Activated CD4-positive, CD25-positive, alpha-beta regulatory T cell treated with anti-CD3 and anti-CD28 coated beads, Interleukin-2, amount 50 U/mL, for 24 hours (primary cell): ENCODE results near the gene GLI3.

Experiments
- ATAC-seq, 2 donors: fragments of 150-1000 bp; cut with Tn5 transposase; one replicate each; pipeline ENCODE4 v1.10.0; 2021; ENCODE audit warnings: mild to moderate bottlenecking in 1 of 2, moderate library complexity in 1 of 2

Gene GLI3

DNA sequence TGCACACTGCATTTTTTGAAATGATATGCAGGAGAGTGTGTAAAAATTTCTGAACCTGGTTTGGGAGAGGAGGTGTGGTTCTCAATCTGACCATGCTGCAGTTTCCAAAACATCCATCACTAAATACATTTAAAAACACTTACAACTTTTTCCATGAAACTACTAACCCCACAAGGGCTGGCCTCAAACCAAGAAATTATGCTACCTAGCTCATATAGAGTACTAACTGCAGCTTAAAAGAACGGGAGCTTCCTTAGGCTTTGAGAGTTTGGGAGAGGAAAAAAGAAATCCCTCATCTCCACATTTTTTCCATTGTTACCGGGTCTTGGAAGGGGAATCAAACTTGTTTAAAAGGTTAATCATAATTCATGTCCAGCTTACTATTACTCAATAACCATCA, 214.2 kb downstream of the GLI3 start:
- ATAC-seq: no peak

DNA sequence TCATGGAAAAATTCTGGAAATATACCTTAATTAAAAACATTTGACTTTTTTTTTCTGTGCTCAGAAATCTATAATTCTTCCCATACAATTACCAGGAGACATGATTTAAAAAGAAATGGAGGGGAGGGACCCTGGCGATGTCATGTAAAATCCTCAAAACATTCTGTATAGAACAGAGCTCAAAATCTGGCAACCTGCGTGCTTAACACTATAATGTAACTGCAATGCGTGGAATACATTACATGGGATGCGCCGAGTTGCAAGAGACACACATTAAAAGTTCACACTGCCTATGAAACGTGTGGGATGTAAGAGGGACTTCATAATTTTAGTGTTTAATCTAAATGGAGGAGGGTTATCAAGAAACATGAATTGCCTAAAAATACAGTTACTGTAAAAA, 215.0 kb downstream of the GLI3 start:
- no peak for ATAC-seq

DNA sequence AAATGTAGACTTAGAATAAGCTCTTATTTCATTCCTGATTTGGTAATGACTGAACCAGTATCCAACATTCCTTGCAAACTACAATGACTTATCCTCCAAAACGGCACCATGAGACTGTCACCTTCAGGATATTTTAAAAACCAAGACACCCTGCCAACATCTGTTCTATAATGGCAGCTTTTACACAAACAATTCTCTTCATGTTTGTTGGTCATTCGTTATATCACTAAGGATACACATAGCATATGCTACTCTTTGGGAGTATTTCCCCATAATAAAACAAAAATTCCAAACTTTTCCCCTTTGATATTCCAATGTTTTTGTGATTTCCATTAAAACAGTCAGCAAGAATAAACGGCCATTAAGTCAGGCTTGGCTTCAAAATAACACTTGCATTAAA, 215.4 kb downstream of the GLI3 start:
- no peak for ATAC-seq

GRCh38 chr7:42020061-42020460, 216.9 kb downstream of the GLI3 start:
- ATAC-seq: no peak

- no peak for ATAC-seq
Observed at GRCh38 chr7:42017349-42017986, 219.5 kb downstream of the GLI3 start.

GRCh38 chr7:42016517-42016916, 220.5 kb downstream of the GLI3 start:
- ATAC-seq: no peak

GRCh38 chr7:42014625-42015618, 222.1 kb downstream of the GLI3 start:
- ATAC-seq: no peak

DNA sequence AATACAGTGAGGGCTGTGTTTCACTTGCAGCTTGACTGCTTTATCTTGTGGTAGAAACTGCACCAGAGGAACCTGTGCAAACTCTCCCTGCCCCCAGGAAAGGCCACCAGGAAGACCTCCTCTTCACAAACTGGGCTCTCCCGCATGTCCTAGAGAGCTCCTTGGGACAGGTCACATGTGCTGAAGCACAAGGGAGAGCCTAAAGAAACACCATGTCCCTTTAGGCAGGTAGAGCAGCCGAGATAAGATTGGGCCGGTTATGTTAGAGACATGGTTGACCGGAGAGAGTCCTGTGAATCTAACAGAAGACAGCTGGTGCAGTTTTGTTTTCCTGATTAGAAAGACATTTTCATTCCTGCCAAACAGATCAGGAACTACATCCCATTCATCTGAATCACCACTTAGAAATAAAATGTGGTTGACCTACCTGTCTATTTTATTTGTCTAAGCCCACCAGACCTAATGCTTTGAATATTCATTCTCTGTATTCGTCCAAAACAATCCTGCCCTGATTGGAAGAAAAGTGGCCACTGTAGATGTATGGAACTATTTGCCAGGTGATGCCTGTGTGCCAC, 224.1 kb downstream of the GLI3 start:
- ATAC-seq: no peak

GRCh38 chr7:42012313-42012712, 224.7 kb downstream of the GLI3 start:
- ATAC-seq: no peak

- no peak for ATAC-seq
Observed at GRCh38 chr7:42011846-42012245, 225.2 kb downstream of the GLI3 start.

DNA sequence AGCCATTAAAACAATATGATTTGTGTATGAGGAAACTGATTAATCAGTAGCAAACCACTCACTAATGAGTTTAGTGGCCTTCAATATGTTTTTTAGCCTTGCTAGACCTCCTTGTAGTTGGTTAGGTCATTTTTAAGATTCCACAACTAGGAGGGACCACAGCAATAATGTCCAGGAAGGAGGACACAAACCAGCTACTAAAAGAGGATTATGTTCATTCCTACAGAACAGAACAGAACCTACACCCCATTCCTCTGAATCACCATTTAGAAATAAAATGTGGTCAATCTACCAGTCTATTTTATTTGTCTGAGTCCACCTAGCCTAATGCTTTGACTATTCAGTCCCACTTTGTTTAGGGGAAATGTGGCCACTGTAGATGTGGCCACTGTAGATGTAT, 226.3 kb downstream of the GLI3 start:
- no peak for ATAC-seq

GRCh38 chr7:42006801-42007513, 230.1 kb downstream of the GLI3 start:
- no peak for ATAC-seq

DNA sequence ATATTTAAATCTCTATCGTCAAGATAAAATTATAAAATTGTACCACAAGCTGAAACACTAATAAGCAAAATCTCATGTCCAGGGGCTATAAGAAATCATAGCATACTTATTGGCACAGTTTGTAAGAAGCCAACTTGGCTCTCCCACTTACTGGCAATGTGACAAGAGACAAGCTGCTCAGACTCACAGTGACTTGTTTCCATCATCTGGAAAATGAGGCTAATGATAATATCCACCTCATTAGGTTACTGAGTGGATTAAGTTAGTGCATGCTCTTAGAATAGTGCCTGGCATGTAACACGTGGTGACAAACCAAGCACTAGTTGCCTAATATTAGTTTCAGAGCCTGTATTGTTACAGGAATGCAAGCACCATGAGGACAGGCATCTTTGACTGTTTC, 234.4 kb downstream of the GLI3 start:
- ATAC-seq: no peak

GRCh38 chr7:41999736-42000283, 237.2 kb downstream of the GLI3 start:
- ATAC-seq: no peak

- ATAC-seq: no peak
Observed at GRCh38 chr7:41998041-41998440, 239.0 kb downstream of the GLI3 start.

DNA sequence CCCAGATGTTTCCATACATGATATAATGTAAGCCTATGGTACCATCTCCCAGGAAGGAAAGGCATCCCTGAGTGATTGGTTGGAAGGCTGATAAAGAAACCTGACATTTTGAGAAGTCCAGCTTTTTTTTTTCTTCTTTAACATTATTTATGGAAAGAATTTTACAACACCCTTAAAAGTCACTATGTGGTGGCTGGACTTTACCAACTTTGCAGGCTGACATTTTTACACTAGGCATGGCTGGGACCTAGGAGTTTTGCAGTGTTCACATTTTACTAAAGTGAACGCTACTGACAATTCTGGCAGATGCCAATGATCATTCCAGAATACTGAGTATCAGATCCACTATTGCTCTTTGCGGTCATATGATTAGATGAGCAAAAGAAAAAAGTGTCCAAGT, 239.9 kb downstream of the GLI3 start:
- ATAC-seq: no peak

DNA sequence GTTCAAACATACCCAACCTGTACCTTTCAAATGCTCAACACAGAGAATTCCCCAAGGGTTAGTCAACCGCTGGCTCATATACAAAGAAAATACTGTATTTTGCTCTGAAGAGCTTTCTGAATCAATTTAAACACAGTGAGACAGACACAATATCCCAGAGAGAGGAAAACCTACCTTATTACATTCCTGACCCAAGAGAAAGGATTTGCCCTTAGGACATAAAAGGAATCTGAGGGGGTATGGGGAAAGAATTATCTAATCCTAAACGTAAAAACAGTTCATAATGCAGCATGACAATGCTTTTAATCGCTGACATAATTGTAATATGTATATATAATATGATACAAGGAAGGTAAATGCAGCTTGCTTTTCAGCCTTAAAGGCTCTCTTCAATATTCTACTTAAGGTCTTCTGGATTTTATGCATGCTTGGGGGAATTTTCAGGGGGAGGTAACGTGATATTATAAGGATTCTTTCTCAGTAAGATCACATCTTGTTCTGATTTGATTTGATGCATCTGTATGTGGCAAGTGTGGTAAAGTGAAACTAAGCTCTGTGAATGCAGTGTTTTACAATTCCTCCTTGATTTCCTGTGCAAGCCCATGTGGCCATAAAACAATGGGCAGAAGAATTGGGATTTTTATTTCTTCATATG, 240.5 kb downstream of the GLI3 start:
- no peak for ATAC-seq

GRCh38 chr7:41995632-41996271, 241.3 kb downstream of the GLI3 start:
- no peak for ATAC-seq

- ATAC-seq: no peak
Observed at GRCh38 chr7:41994746-41995110, 242.3 kb downstream of the GLI3 start.

- no peak for ATAC-seq
Observed at GRCh38 chr7:41994036-41994745, 242.8 kb downstream of the GLI3 start.
